GM04503 (cell line): Measurements from ENCODE around the gene BMERB1.
A peak's percentile ranks its signal among the peaks of the same experiment; 100 is the strongest.

ENCODE experiments used
- DNase-seq: peaks from one replicate; pipeline ENCODE4 v3.0.0-alpha.2; 2012; ENCODE audit warnings: low read depth

The BMERB1 gene

DNA sequence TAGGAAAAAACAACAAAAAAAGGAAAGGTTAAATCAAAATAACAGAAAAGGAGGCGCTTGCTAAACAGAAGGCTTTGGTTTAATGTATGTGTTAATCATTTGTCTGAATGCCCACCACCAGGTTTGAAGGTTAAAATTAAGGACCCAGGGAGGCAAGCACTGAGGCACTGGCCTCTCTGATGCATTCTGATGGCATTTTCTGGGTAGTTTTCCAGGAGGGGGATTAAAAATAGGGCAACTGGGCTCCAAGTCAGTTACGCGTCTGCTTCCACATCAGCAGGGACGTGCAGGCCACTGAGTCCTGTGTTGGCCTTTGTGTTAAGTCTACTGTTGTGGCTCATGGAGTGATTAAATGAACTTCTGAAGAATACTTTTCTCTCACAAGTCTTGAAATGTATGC lies 181.6 kb downstream of the BMERB1 start:
- no peak for DNase-seq

DNA sequence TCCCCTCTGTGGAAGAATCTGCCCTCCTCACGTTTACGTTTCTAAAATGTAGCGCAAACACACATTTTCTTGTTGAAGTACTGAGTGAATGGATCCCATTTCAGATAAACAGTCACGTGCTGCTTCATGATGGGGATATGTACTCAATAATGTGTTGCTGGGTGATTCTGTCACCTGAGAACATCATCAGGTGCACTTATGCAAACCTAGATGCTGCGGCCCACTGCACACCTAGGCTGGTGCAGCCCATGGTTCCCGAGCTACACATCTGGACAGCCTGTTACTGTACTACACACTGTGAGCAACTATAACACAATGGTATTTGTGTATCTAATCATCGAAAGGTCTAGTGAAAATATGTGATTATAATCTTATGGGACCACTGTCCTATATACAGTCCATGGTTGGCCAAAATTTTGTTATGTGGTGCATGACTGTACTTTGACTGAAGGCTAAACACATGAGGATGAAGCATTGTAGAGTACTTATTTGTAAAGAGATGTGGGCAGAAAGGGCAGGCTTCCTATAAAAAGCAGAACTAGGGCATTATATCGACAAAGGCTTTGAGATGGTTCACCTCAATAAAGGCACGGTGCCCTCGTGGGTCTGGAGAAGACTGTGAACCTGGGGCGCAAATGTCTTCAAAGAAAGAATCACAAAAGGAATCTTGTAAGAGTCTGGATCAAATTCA lies 182.2 kb downstream of the BMERB1 start:
- DNase-seq, result no peak

DNA sequence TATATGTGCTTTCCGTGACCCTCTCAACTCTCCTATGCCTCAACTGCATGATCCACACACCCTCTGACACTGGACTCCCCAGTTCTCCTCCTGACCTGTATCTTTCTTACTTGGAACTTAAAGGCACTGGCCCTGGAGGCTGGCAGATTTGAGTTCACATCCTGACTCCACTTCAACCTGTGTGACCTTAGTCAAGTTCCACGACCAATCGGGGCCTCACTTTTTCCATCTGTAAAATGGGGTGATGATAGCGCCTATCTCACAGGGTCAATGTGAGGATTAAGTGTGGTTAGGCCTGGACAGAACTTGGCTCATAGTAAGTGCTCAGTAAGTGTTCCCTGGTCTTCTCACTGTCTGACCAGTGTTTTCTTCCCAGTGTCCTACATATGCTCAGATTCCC lies 183.5 kb downstream of the BMERB1 start:
- no peak for DNase-seq

DNA sequence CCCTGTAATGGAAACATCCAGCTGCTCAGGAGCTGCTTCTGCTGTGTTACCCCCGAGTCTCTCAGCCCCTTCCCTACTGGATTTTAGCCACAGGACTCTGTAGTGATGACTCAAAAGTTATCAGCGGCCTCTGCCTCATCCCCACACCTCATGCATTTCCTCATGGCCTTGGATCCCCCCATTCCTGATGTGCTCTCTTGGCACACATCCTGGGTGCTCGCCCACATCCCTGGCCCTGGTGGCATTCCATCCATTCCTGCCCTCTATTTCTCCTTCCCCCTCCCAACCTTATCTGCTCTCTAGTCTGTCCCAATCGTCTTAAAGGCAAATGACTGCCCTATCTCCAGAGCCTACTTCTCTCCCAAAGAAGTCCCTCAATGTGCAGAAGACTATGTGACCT lies 184.0 kb downstream of the BMERB1 start:
- peak; percentile 27 for DNase-seq

DNA sequence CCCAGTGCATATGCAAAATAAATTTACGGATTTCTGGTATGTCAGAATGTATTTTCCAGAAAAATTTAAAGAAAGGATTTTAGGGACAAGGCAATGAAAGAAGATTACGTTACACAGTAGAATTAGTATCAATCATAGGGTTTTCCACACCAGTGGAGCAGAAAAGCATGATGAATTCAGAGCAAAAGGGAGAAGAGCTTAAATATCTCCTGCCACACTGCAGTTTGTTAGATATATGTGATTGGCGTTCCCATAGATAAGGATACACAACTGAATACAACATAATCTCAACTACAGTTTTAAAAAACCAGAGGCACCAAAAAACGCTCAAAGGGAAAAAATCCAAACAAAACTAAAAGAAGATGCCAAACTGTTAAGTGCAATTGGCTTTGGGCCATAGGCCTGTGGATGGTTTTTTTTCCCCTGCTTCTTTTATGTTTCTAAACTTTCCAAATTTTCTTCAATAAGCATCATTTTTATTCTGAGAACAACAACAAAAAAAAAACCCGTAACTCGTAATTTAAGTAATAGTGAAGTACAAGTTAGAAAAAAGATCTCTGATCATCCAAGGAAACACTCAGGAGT lies 186.3 kb downstream of the BMERB1 start:
- no peak for DNase-seq

DNA sequence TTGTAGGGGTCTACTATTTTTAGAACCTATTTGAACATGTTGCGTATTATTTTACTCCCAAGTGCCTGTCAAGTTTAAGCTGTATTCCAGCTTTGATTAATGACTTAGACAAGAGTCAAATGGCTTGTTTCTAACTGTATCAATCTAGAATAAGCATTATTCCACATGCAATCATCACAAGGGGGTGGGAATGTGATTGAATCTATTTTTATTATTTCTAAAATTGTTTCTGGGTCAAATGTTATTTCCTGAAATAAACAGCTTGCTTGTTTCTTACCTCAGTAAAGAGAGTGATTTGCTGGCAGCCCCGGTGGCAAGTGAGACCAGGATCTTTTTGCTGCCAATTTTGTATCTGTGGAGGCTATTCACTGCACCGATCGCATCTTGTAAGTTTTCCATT lies 187.1 kb downstream of the BMERB1 start:
- no peak for DNase-seq

DNA sequence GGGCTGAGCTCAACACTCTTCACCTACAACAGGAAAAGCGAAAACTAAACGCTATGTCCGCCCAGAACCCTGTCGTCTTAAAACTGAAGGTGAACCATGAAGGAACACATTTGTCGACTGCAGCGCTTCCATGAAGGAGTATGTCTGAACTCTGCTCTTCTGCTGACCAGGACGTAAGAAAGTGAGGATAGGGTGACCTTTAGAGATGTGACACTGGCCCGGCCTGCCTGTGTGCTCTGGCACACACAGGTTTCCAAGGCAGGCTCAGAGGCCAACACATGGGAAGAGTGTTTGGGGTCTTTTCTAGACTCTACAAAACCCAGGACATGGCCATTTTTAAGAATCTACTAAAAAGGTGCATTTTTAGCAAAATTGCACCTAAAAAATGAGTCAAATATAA lies 187.5 kb downstream of the BMERB1 start:
- DNase-seq, result no peak

DNA sequence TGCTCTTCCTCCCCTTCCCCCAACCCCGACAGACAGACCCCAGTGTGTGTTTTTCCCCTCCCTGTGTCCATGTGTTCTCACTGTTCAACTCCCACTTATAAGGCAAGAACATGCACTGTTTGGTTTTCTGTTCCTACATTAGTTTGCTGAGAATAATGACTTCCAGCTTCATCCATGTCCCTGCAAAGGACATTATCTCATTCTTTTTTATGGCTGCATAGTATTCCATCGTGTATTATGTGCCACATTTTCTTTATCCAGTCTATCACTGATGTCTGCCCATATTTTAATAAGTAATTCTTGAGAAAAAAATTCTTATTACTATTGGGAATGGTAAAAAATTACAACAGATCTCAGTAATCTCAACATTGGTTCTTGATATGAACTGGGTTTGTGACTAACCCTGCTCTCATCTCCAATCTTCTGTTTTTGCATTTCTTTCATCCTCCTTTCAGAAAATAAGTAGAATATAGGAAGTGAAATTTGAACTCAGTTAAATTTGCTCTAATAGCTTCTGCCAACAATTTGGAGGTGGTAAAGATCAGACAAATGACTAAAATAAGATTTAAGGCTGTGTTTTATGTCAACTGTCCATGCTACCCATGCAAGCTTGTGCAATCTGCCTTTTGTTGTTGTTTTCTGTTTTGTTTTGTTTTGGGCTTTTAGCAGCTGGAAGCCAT lies 197.5 kb downstream of the BMERB1 start:
- DNase-seq, result no peak

DNA sequence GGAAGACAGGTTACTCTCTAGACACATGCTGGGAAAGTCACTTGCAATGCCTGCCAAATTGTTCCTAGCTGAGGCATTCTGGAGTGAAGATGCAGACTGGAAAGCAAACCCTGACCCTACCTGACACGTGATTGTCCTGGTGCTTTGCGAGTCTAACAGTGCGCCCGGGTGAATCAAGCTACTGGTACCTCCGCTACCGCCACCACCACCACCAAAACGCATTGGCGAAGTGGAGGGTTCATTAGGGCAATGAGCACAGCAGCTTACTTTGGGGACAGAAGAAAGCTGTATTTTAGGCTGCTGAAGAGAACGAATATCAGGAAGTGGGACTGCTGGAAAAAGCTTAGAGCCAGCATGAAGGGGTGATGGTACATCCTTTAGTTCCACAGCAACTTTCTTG lies 201.5 kb downstream of the BMERB1 start:
- no peak for DNase-seq

DNA sequence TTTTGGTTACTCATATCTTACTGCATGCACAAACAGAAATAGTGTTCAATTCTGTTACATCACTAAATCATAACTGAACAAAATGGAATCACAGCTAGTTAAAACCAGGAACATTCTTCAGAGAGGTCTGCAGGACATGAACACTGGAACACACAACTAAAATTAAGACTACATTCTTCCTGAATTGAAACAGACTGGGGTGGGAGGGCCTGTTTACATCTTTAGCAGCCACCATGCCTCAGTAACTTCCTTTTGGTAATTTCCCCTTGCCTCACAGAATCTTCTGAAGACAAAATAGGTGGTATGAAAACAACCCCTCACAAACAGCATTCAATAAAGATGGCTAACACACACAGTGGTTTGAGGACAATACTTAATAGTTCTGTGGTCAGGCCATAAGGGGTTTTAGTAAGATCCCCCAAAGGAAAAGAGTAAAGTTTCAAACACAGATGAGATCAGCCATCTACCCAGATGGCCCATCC lies 202.0 kb downstream of the BMERB1 start:
- no peak for DNase-seq
